ENCODE results near the gene PEX3.

DNA sequence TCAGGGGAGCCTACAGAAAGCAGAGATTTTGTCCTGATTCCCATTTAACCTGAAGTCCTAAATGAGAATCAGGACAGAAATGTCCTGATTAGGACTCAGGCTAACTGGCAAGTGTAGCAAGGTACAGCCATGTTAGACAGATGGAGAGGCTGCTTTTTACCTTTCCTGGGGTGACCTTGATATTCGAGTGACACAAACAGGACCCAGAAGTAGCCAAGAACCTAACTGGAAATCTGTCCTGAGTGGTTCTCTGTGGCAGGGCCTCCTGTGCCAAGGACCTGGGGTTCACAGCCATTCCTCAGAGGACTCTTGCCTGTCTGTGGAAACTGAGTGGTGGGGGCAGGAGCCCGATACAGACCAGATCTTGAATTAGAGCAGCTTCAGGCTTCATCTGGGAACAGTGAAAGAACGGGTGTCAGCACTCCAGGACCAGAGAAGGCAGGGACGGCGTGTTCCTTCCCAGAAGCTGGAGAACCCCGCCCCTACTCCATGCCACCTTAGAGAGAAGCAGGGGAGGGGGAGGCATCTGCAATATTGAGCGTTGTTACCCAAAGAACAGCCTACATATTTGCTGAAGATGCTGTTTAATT is 65.3 kb downstream of the PEX3 start:
- TF ChIP-seq, protein P1, sequence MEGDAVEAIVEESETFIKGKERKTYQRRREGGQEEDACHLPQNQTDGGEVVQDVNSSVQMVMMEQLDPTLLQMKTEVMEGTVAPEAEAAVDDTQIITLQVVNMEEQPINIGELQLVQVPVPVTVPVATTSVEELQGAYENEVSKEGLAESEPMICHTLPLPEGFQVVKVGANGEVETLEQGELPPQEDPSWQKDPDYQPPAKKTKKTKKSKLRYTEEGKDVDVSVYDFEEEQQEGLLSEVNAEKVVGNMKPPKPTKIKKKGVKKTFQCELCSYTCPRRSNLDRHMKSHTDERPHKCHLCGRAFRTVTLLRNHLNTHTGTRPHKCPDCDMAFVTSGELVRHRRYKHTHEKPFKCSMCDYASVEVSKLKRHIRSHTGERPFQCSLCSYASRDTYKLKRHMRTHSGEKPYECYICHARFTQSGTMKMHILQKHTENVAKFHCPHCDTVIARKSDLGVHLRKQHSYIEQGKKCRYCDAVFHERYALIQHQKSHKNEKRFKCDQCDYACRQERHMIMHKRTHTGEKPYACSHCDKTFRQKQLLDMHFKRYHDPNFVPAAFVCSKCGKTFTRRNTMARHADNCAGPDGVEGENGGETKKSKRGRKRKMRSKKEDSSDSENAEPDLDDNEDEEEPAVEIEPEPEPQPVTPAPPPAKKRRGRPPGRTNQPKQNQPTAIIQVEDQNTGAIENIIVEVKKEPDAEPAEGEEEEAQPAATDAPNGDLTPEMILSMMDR (conservative IDR thresholded peaks at IDR 0.05 in 1 of 2, IDR thresholded peaks at IDR 0.05 in 1 of 2; ENCODE audit: extremely low read depth in 1 of 2, insufficient read depth in 1 of 2, low read depth in 1 of 2, low read length in 2 of 2): no peak
- TF ChIP-seq EZH2 (IDR thresholded peaks at IDR 0.05; ENCODE audit: borderline replicate concordance, low read length): no peak

Measured in mammary epithelial cell (primary cell).